Ishikawa (cell line): ENCODE measurements around the gene RBMS3.

Source experiments
- CEBPB ChIP-seq: IDR thresholded peaks from 2 replicates; pipeline ENCODE4 v1.6.1; 2012
- CREB1 ChIP-seq: IDR thresholded peaks from 2 replicates; pipeline ENCODE4 v1.6.1; 2012; ENCODE audit warnings: low read depth
- EGR1 ChIP-seq: IDR thresholded peaks from 2 replicates; pipeline ENCODE4 v1.6.1; 2012
- EP300 ChIP-seq: IDR thresholded peaks from 2 replicates; pipeline ENCODE4 v1.6.1; 2012; ENCODE audit warnings: borderline replicate concordance
- NFIC ChIP-seq: IDR thresholded peaks from 2 replicates; pipeline ENCODE4 v1.6.1; 2012
- RAD21 ChIP-seq: IDR thresholded peaks from 2 replicates; pipeline ENCODE4 v1.6.1; 2012; ENCODE audit warnings: low read depth
- REST ChIP-seq: IDR thresholded peaks from 2 replicates; pipeline ENCODE4 v1.6.1; 2012; ENCODE audit warnings: low read depth, mild to moderate bottlenecking
- TAF1 ChIP-seq: IDR thresholded peaks from 2 replicates; pipeline ENCODE4 v1.6.1; 2012; ENCODE audit warnings: low read depth, mild to moderate bottlenecking
- TCF12 ChIP-seq: IDR thresholded peaks from 2 replicates; pipeline ENCODE4 v1.6.1; 2012; ENCODE audit warnings: low read depth
- YY1 ChIP-seq: IDR thresholded peaks from 2 replicates; pipeline ENCODE4 v1.6.1; 2012; ENCODE audit warnings: low read depth
- ZBTB7A ChIP-seq: IDR thresholded peaks from 2 replicates; pipeline ENCODE4 v1.6.1; 2012; ENCODE audit warnings: low read depth
- TF ChIP-seq, protein P1 (sequence below): IDR thresholded peaks from 2 replicates; pipeline ENCODE4 v1.6.1; 2012

GRCh38 chr3:29286478-29287240 is 5.8 kb downstream of the RBMS3 start:
- TF ChIP-seq TAF1 (no peak), RAD21 (no peak), ZBTB7A (no peak), EP300 (no peak), REST (no peak), EGR1 (no peak), YY1 (no peak), CREB1 (no peak), NFIC (no peak), CEBPB (no peak), TCF12 (no peak)
- TF ChIP-seq, protein P1, sequence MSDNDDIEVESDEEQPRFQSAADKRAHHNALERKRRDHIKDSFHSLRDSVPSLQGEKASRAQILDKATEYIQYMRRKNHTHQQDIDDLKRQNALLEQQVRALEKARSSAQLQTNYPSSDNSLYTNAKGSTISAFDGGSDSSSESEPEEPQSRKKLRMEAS, result no peak
